OCI-LY3 (cell line): ENCODE data around the gene KRT2.

Experiments
- H2AFZ ChIP-seq: fragments of 200-600, 300-600 bp; shearing (Covaris generic); 2 replicates; pipeline ENCODE4 v1.6.0; 2014; ENCODE audit warnings: antibody characterized with exemption, low read depth, low read length
- H3K27ac ChIP-seq: fragments of 200-600, 300-600 bp; sonication (generic); 2 replicates; pipeline ENCODE4 v1.5.1; 2014; ENCODE audit warnings: mild to moderate bottlenecking, low read length, moderate library complexity, mixed read lengths
- H3K27me3 ChIP-seq: fragments of 200-600, 300-600 bp; sonication (generic); 2 replicates; pipeline ENCODE4 v1.6.1; 2014; ENCODE audit warnings: low read depth, low read length, mixed read lengths
- H3K36me3 ChIP-seq: fragments of 200-600, 300-600 bp; sonication (generic); replicated peaks from 2 replicates; pipeline ENCODE3; 2014; ENCODE audit warnings: low read depth, low read length, mixed read lengths
- H3K4me1 ChIP-seq: fragments of 300-600, 200-600 bp; sonication (generic); 2 replicates; pipeline ENCODE4 v1.6.1; 2014; ENCODE audit warnings: low read length, mixed read lengths
- H3K4me2 ChIP-seq: fragments of 200-600, 300-600 bp; sonication (generic); 2 replicates; pipeline ENCODE4 v1.6.1; 2014; ENCODE audit warnings: low read length, mixed read lengths
- H3K4me3 ChIP-seq: fragments of 300-600, 200-600 bp; sonication (generic); 2 replicates; pipeline ENCODE4 v1.5.1; 2014; ENCODE audit warnings: antibody characterized with exemption, mild to moderate bottlenecking, low read length, moderate library complexity
- H3K79me2 ChIP-seq: fragments of 300-600, 200-600 bp; shearing (Covaris generic); 2 replicates; pipeline ENCODE4 v1.6.1; 2014; ENCODE audit warnings: mild to moderate bottlenecking, low read length, mixed read lengths
- H3K9ac ChIP-seq: fragments of 300-600, 200-600 bp; shearing (Covaris generic); 2 replicates; pipeline ENCODE4 v1.6.0; 2014; ENCODE audit warnings: mild to moderate bottlenecking, low read length, moderate library complexity
- H3K9me3 ChIP-seq: fragments of 200-600, 300-600 bp; shearing (Covaris generic); 2 replicates; pipeline ENCODE4 v1.6.1; 2014; ENCODE audit warnings: low read length, mixed read lengths; ENCODE audit not compliant: insufficient read depth
- H4K20me1 ChIP-seq: fragments of 200-600, 300-600 bp; sonication (generic); 2 replicates; pipeline ENCODE4 v1.6.1; 2016; ENCODE audit warnings: low read length, mixed read lengths; ENCODE audit not compliant: insufficient read depth
- EZH2phosphoT487 ChIP-seq: fragments of 200-600 bp; shearing (Covaris generic); IDR thresholded peaks from 2 replicates; pipeline ENCODE4 v1.6.1; 2018; ENCODE audit warnings: antibody characterized with exemption, mixed run types, low read depth
- TF ChIP-seq, protein P1 (sequence below): fragments of 200-600, 300-600 bp; sonication (generic); IDR thresholded peaks from 2 replicates; pipeline ENCODE4 v1.5.1; 2014; ENCODE audit warnings: antibody characterized with exemption, low read length, low read depth

Gene KRT2

GRCh38 chr12:52614381-52615207, 37.4 kb downstream of the KRT2 start:
- H3K36me3 ChIP-seq, result no peaks in the 10 kb centered on the region
- H3K4me1 ChIP-seq, result no peaks in the 10 kb centered on the region
- H3K27ac ChIP-seq, result no peak overlapping the region
- no peak overlapping the region for H3K9ac ChIP-seq
- no peak overlapping the region for H3K4me2 ChIP-seq
- H3K4me3 ChIP-seq, result no peak overlapping the region
- H3K9me3 ChIP-seq, result no peaks in the 10 kb centered on the region
- H3K79me2 ChIP-seq, result no peaks in the 10 kb centered on the region
- peaks cover 30% of the 10 kb centered on the region for H3K27me3 ChIP-seq
- TF ChIP-seq EZH2phosphoT487, result no peak
- TF ChIP-seq, protein P1, sequence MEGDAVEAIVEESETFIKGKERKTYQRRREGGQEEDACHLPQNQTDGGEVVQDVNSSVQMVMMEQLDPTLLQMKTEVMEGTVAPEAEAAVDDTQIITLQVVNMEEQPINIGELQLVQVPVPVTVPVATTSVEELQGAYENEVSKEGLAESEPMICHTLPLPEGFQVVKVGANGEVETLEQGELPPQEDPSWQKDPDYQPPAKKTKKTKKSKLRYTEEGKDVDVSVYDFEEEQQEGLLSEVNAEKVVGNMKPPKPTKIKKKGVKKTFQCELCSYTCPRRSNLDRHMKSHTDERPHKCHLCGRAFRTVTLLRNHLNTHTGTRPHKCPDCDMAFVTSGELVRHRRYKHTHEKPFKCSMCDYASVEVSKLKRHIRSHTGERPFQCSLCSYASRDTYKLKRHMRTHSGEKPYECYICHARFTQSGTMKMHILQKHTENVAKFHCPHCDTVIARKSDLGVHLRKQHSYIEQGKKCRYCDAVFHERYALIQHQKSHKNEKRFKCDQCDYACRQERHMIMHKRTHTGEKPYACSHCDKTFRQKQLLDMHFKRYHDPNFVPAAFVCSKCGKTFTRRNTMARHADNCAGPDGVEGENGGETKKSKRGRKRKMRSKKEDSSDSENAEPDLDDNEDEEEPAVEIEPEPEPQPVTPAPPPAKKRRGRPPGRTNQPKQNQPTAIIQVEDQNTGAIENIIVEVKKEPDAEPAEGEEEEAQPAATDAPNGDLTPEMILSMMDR, result no peak
- no peak overlapping the region for H2AFZ ChIP-seq
- H4K20me1 ChIP-seq, result no peaks in the 10 kb centered on the region

DNA sequence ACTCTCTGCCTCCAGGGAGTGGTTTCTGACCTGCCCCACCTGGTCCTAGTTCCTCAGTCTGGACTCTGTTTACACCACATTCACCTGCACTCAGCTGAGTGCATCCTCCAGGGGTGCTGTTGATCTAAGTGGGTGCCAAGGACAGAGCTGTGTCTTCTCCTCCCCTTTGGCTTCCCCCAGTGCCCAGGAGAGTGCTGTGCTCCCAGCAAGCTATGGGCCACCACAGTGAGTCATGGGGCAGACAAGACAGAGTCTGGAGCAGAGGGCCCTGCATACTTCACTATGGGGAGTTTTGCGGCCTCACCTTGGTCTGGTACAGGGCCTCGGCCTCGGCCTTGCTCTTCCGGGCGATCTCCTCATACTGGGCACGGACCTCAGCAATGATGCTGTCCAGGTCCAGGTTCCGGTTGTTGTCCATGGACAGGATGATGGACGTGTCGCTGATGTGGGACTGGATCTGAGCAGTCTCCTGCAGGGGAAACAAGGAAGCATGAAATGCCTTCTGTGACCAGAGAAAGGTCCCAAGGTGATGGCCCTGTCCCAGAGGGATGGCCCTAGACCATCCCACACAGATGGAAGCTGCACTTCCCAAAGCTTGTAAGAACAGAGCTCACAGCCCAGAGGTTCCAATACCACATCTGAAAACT, 38.5 kb downstream of the KRT2 start:
- H3K9me3 ChIP-seq, result no peaks in the 10 kb centered on the region
- no peak overlapping the region for H3K4me3 ChIP-seq
- peaks cover 37% of the 10 kb centered on the region for H3K27me3 ChIP-seq

GRCh38 chr12:52612431-52613383, 39.3 kb downstream of the KRT2 start:
- H3K36me3 ChIP-seq, result no peaks in the 10 kb centered on the region
- H3K4me2 ChIP-seq, result no peak overlapping the region
- no peaks in the 10 kb centered on the region for H3K4me1 ChIP-seq
- H3K27ac ChIP-seq, result no peak overlapping the region
- no peaks in the 10 kb centered on the region for H3K79me2 ChIP-seq
- TF ChIP-seq, protein P1, result no peak
- no peak for TF ChIP-seq EZH2phosphoT487
- H3K4me3 ChIP-seq, result no peak overlapping the region
- H3K9me3 ChIP-seq, result no peaks in the 10 kb centered on the region
- no peak overlapping the region for H3K9ac ChIP-seq
- H2AFZ ChIP-seq, result no peak overlapping the region
- H3K27me3 ChIP-seq, result peaks cover 39% of the 10 kb centered on the region
- no peaks in the 10 kb centered on the region for H4K20me1 ChIP-seq

More for the DNA sequence above, 38.5 kb downstream of the KRT2 start:
- Histone ChIP-seq H3K79me2 (no peaks in the 10 kb centered on the region), H3K4me2 (no peak overlapping the region), H4K20me1 (no peaks in the 10 kb centered on the region), H3K4me1 (no peaks in the 10 kb centered on the region), H3K27ac (no peak overlapping the region), H2AFZ (no peak overlapping the region), H3K36me3 (no peaks in the 10 kb centered on the region), H3K9ac (no peak overlapping the region)
- TF ChIP-seq EZH2phosphoT487, result no peak
- TF ChIP-seq, protein P1, result no peak

GRCh38 chr12:52611080-52611468, 40.9 kb downstream of the KRT2 start:
- Histone ChIP-seq H3K27ac (no peak overlapping the region), H3K9me3 (no peaks in the 10 kb centered on the region), H2AFZ (no peak overlapping the region), H3K36me3 (no peaks in the 10 kb centered on the region), H3K4me2 (no peak overlapping the region), H3K79me2 (no peaks in the 10 kb centered on the region), H3K4me3 (no peak overlapping the region), H3K27me3 (peaks cover 30% of the 10 kb centered on the region), H3K4me1 (no peaks in the 10 kb centered on the region), H3K9ac (no peak overlapping the region), H4K20me1 (no peaks in the 10 kb centered on the region)
- TF ChIP-seq, protein P1, result no peak
- no peak for TF ChIP-seq EZH2phosphoT487
